ENCODE measurements around the gene LDHAL6B. TPM values are rescaled to one million over a fixed set of nuclear protein-coding genes. Genes with fewer than 3 reads are reported as not detected.

The LDHAL6B gene
- total RNA-seq, 1 donor from 2014 or later = not detected

- no peak overlapping the region for H3K4me3 Mint-ChIP-seq (ENCODE audit: unreplicated experiment)
- no peak overlapping the region for H3K27ac Mint-ChIP-seq (ENCODE audit: unreplicated experiment)
- H2AFZ ChIP-seq (ENCODE audit: low read depth, low read length) = no peak overlapping the region
- H3K36me3 Mint-ChIP-seq (ENCODE audit: low read depth, unreplicated experiment) = peaks cover 37% of the 10 kb centered on the region
- H3K9me3 ChIP-seq (ENCODE audit: insufficient read depth, low read depth, low read length) = no peaks in the 10 kb centered on the region
- no peaks in the 10 kb centered on the region for H4K20me1 ChIP-seq (ENCODE audit: insufficient read depth, low read length)
- no peak overlapping the region for H3K9ac ChIP-seq (ENCODE audit: low read length)
- no peaks in the 10 kb centered on the region for H3K4me1 ChIP-seq (ENCODE audit: insufficient read depth, low read length)
- no peak for FAIRE-seq
- DNase-seq (ENCODE audit: low read depth) = no peak
- H3K9me3 Mint-ChIP-seq (ENCODE audit: unreplicated experiment) = no peaks in the 10 kb centered on the region
- H3K27ac ChIP-seq (ENCODE audit: low read depth, low read length) = no peak overlapping the region
- no peak overlapping the region for H3K4me3 ChIP-seq (ENCODE audit: insufficient read depth, low read depth, low read length)
- H3K36me3 ChIP-seq (ENCODE audit: insufficient read depth, low read length) = peaks cover 48% of the 10 kb centered on the region
- TF ChIP-seq EZH2 (IDR thresholded peaks at IDR 0.05; ENCODE audit: insufficient read depth, low read length) (no peak), CTCF (IDR thresholded peaks at IDR 0.05; ENCODE audit: insufficient read depth, low read depth, low read length) (no peak)
- no peaks in the 10 kb centered on the region for H3K4me1 Mint-ChIP-seq (ENCODE audit: low read depth, unreplicated experiment)
- no peak overlapping the region for H3K4me2 ChIP-seq (ENCODE audit: low read length)
- no peaks in the 10 kb centered on the region for H3K27me3 Mint-ChIP-seq (ENCODE audit: low read depth, unreplicated experiment)
- no peaks in the 10 kb centered on the region for H3K27me3 ChIP-seq (ENCODE audit: insufficient read depth, low read length)
- no peaks in the 10 kb centered on the region for H3K79me2 ChIP-seq (ENCODE audit: insufficient read depth, low read length)
Measured at GRCh38 chr15:59210186-59210585, 3.5 kb downstream of the LDHAL6B start.

GRCh38 chr15:59216911-59217310 is 10.3 kb downstream of the LDHAL6B start:
- H3K27me3 ChIP-seq (ENCODE audit: insufficient read depth, low read length) = no peaks in the 10 kb centered on the region
- H3K36me3 ChIP-seq (ENCODE audit: insufficient read depth, low read length) = peaks cover 40% of the 10 kb centered on the region
- no peak for TF ChIP-seq CTCF (IDR thresholded peaks at IDR 0.05; ENCODE audit: insufficient read depth, low read depth, low read length)
- no peak for TF ChIP-seq EZH2 (IDR thresholded peaks at IDR 0.05; ENCODE audit: insufficient read depth, low read length)
- no peaks in the 10 kb centered on the region for H3K27me3 Mint-ChIP-seq (ENCODE audit: low read depth, unreplicated experiment)
- H3K9me3 ChIP-seq (ENCODE audit: insufficient read depth, low read depth, low read length) = no peaks in the 10 kb centered on the region
- no peak for DNase-seq (ENCODE audit: low read depth)
- H3K36me3 Mint-ChIP-seq (ENCODE audit: low read depth, unreplicated experiment) = peaks cover 31% of the 10 kb centered on the region
- H3K9me3 Mint-ChIP-seq (ENCODE audit: unreplicated experiment) = peaks cover 2% of the 10 kb centered on the region
- no peak overlapping the region for H3K27ac Mint-ChIP-seq (ENCODE audit: unreplicated experiment)
- no peak overlapping the region for H3K27ac ChIP-seq (ENCODE audit: low read depth, low read length)
- H2AFZ ChIP-seq (ENCODE audit: low read depth, low read length) = no peak overlapping the region
- no peaks in the 10 kb centered on the region for H4K20me1 ChIP-seq (ENCODE audit: insufficient read depth, low read length)
- H3K79me2 ChIP-seq (ENCODE audit: insufficient read depth, low read length) = no peaks in the 10 kb centered on the region
- H3K4me1 Mint-ChIP-seq (ENCODE audit: low read depth, unreplicated experiment) = peaks cover 5% of the 10 kb centered on the region
- no peak overlapping the region for H3K4me2 ChIP-seq (ENCODE audit: low read length)
- FAIRE-seq = no peak
- peaks cover 7% of the 10 kb centered on the region for H3K4me1 ChIP-seq (ENCODE audit: insufficient read depth, low read length)
- no peak overlapping the region for H3K9ac ChIP-seq (ENCODE audit: low read length)
- H3K4me3 Mint-ChIP-seq (ENCODE audit: unreplicated experiment) = no peak overlapping the region
- H3K4me3 ChIP-seq (ENCODE audit: insufficient read depth, low read depth, low read length) = no peak overlapping the region

GRCh38 chr15:59217876-59218498 is 11.3 kb downstream of the LDHAL6B start:
- H3K9me3 ChIP-seq (ENCODE audit: insufficient read depth, low read depth, low read length) = no peaks in the 10 kb centered on the region
- Mint-ChIP-seq H3K9me3 (ENCODE audit: unreplicated experiment) (peaks cover 2% of the 10 kb centered on the region), H3K27ac (ENCODE audit: unreplicated experiment) (no peak overlapping the region), H3K27me3 (ENCODE audit: low read depth, unreplicated experiment) (no peaks in the 10 kb centered on the region), H3K4me3 (ENCODE audit: unreplicated experiment) (no peak overlapping the region), H3K36me3 (ENCODE audit: low read depth, unreplicated experiment) (peaks cover 35% of the 10 kb centered on the region), H3K4me1 (ENCODE audit: low read depth, unreplicated experiment) (peaks cover 7% of the 10 kb centered on the region)
- no peak overlapping the region for H3K4me3 ChIP-seq (ENCODE audit: insufficient read depth, low read depth, low read length)
- no peak for DNase-seq (ENCODE audit: low read depth)
- no peak overlapping the region for H3K27ac ChIP-seq (ENCODE audit: low read depth, low read length)
- H4K20me1 ChIP-seq (ENCODE audit: insufficient read depth, low read length) = no peaks in the 10 kb centered on the region
- no peak overlapping the region for H2AFZ ChIP-seq (ENCODE audit: low read depth, low read length)
- peaks cover 14% of the 10 kb centered on the region for H3K4me1 ChIP-seq (ENCODE audit: insufficient read depth, low read length)
- H3K79me2 ChIP-seq (ENCODE audit: insufficient read depth, low read length) = no peaks in the 10 kb centered on the region
- H3K36me3 ChIP-seq (ENCODE audit: insufficient read depth, low read length) = peaks cover 42% of the 10 kb centered on the region
- no peak overlapping the region for H3K4me2 ChIP-seq (ENCODE audit: low read length)
- TF ChIP-seq CTCF (IDR thresholded peaks at IDR 0.05; ENCODE audit: insufficient read depth, low read depth, low read length) (no peak), EZH2 (IDR thresholded peaks at IDR 0.05; ENCODE audit: insufficient read depth, low read length) (no peak)
- H3K9ac ChIP-seq (ENCODE audit: low read length) = no peak overlapping the region
- FAIRE-seq = no peak
- no peaks in the 10 kb centered on the region for H3K27me3 ChIP-seq (ENCODE audit: insufficient read depth, low read length)
